CD8-positive, alpha-beta memory T cell (primary cell): ENCODE data around the gene HDAC9. TPM values are rescaled to one million over a fixed set of nuclear protein-coding genes. Genes with fewer than 3 reads are reported as not detected.
"Not testable (repeated sequence)": the region's sequence is repeated elsewhere in the genome, so short reads cannot be mapped to it uniquely, and the experiment has no call there.

ENCODE experiments used
- CTCF ChIA-PET: fragments of 350-600 bp; sonication (Branson Sonifier 250); formaldehyde crosslinking; loops from one replicate; lab custom pipeline; 2021; ENCODE audit warnings: antibody characterized with exemption; lab: Charles Lee
- POLR2A ChIA-PET: fragments of 350-600 bp; sonication (Branson Sonifier 250); formaldehyde crosslinking; loops from one replicate; lab custom pipeline; 2021; ENCODE audit warnings: antibody characterized with exemption; lab: Charles Lee
- DNase-seq, 5 donors: peaks; one replicate each; pipeline versions ENCODE4 v3.0.0 to v3.0.0-alpha.2; 2020 to 2022; ENCODE audit warnings: mixed read lengths in 1 of 5
- H3K27ac ChIP-seq: one replicate; pipeline ENCODE4 v1.7.0; 2013; ENCODE audit warnings: low read depth, mild to moderate bottlenecking, low read length, moderate library complexity
- H3K27me3 ChIP-seq: 2 replicates; pipeline ENCODE4 v1.7.0; 2013; ENCODE audit warnings: low read length, mild to moderate bottlenecking; ENCODE audit not compliant: insufficient read depth, poor library complexity, severe bottlenecking
- H3K36me3 ChIP-seq: 2 replicates; pipeline ENCODE4 v1.7.0; 2013; ENCODE audit warnings: mild to moderate bottlenecking, low read length, moderate library complexity; ENCODE audit not compliant: insufficient read depth
- H3K4me1 ChIP-seq: 2 replicates; pipeline ENCODE4 v1.7.0; 2013; ENCODE audit warnings: mild to moderate bottlenecking, low read length, moderate library complexity; ENCODE audit not compliant: insufficient read depth
- H3K4me3 ChIP-seq: 2 replicates; pipeline ENCODE4 v1.7.0; 2013; ENCODE audit warnings: mild to moderate bottlenecking, low read length
- H3K9me3 ChIP-seq: 2 replicates; pipeline ENCODE4 v1.7.0; 2013; ENCODE audit warnings: mild to moderate bottlenecking, low read length
- H3K27ac Mint-ChIP-seq, 8 donors: one replicate each; pipeline ENCODE4 v1.8.0; 2020 to 2021; ENCODE audit warnings: mixed read lengths in 8 of 8, mild to moderate bottlenecking in 6 of 8, inconsistent platforms in 3 of 8, moderate library complexity in 3 of 8
- H3K27me3 Mint-ChIP-seq, 2 donors: one replicate each; pipeline ENCODE4 v1.8.0; 2020 to 2021; ENCODE audit warnings: mixed read lengths in 2 of 2, mild to moderate bottlenecking in 1 of 2, moderate library complexity in 1 of 2
- H3K36me3 Mint-ChIP-seq, 3 donors: one replicate each; pipeline ENCODE4 v1.8.0; 2020 to 2021; ENCODE audit warnings: mixed read lengths in 3 of 3, inconsistent platforms in 1 of 3, mild to moderate bottlenecking in 1 of 3
- H3K4me1 Mint-ChIP-seq, 3 donors: one replicate each; pipeline ENCODE4 v1.8.0; 2020 to 2021; ENCODE audit warnings: mixed read lengths in 3 of 3, inconsistent platforms in 1 of 3, mild to moderate bottlenecking in 1 of 3
- H3K4me3 Mint-ChIP-seq, 7 donors: one replicate each; pipeline ENCODE4 v1.8.0; 2020 to 2021; ENCODE audit warnings: mixed read lengths in 7 of 7, mild to moderate bottlenecking in 6 of 7, moderate library complexity in 4 of 7, inconsistent platforms in 2 of 7
- H3K9me3 Mint-ChIP-seq, 5 donors: one replicate each; pipeline ENCODE4 v1.8.0; 2020 to 2022; ENCODE audit warnings: mixed read lengths in 5 of 5, mild to moderate bottlenecking in 3 of 5, moderate library complexity in 2 of 5, inconsistent platforms in 1 of 5
- polyA plus RNA-seq: library from polyadenylated mRNA; unstranded; fragments of 300-500 nt; fragmentation: Illumina TruSeq; gene quantifications from one replicate; pipeline ENCODE4 v1.2.3, GENCODE V29; 2021
- total RNA-seq, 2 experiments: library from RNA; stranded (reverse); gene quantifications; one replicate each; pipeline ENCODE4 v1.2.3, GENCODE V29; 2021

HDAC9 gene
- total and polyA plus RNA-seq, 3 experiments from 2014 or later, result 2.5 to 5.0 (median 3.2) TPM

DNA sequence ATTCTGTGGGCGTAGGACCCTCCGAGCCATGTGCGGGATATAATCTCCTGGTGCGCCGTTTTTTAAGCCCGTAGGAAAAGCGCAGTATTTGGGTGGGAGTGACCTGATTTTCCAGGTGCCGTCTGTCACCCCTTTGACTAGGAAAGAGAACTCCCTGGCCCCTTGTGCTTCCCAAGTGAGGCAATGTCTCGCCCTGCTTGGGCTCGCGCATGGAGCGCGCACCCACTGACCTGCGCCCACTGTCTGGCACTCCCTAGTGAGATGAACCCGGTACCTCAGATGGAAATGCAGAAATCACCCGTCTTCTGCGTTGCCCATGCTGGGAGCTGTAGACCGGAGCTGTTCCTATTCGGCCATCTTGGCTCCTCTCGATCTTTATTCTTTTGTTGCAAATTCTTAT is 495.2 kb downstream of the HDAC9 start:
- H3K27ac Mint-ChIP-seq, POLR2A ChIA-PET, H3K27ac ChIP-seq, H3K36me3 Mint-ChIP-seq, DNase-seq, H3K4me1 Mint-ChIP-seq, H3K27me3 Mint-ChIP-seq, CTCF ChIA-PET, H3K27me3 ChIP-seq, H3K9me3 ChIP-seq, H3K4me1 ChIP-seq, H3K36me3 ChIP-seq, H3K4me3 Mint-ChIP-seq, H3K4me3 ChIP-seq: not testable (repeated sequence)
- H3K9me3 Mint-ChIP-seq, result peaks cover 0 to 10% (median 6%) of the 10 kb centered on the region in 5 donors

DNA sequence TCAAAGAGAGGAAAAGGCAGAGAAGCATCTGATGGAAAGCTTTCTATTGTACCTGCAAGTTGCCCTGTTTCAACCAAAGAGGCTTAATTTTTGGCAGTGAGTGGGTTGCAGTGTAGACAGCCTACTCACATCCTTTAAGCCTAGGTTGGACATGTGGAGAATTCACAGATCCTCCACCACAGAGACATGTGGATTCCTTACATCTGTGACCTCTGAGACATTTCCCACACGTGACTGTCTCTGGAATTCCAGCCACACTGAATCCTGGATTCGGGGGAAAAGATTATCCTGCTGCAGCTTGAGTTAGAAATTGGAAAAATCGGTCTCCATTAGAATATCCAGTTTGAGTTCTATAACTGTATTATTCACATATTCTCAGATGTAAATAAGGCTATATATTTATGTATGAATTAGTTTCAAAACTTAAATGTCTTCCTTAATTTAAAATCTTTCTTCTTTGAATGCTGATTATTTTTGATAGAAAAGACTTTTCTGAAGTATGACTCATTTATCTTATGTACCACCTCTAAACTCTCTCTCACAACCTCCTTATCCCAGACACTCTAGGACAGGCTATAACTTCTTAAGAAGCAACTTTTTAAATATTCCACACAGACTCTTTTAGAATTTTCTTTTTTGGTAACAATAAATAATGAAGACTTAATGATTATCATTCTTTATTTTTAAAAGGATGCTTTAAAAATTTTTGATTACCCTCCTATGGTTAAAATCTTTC is 498.6 kb downstream of the HDAC9 start:
- Histone ChIP-seq H3K4me1 (no peaks in the 10 kb centered on the region), H3K9me3 (no peaks in the 10 kb centered on the region), H3K27me3 (no peaks in the 10 kb centered on the region), H3K4me3 (no peak overlapping the region), H3K27ac (no peak overlapping the region), H3K36me3 (no peaks in the 10 kb centered on the region)
- DNase-seq, result no peak
- Mint-ChIP-seq H3K4me1 (no peaks in the 10 kb centered on the region), H3K9me3 (peaks cover 0 to 10% (median 6%) of the 10 kb centered on the region in 5 donors), H3K27ac (no peak overlapping the region), H3K27me3 (no peaks in the 10 kb centered on the region), H3K4me3 (no peak overlapping the region), H3K36me3 (no peaks in the 10 kb centered on the region)
- CTCF ChIA-PET, result no interaction called here
- POLR2A ChIA-PET, result no interaction called here

GRCh38 chr7:18995270-18995671 is 499.7 kb downstream of the HDAC9 start:
- H3K4me1 Mint-ChIP-seq, result no peaks in the 10 kb centered on the region
- Histone ChIP-seq H3K4me3 (no peak overlapping the region), H3K36me3 (no peaks in the 10 kb centered on the region), H3K4me1 (no peaks in the 10 kb centered on the region), H3K9me3 (no peaks in the 10 kb centered on the region), H3K27ac (no peak overlapping the region), H3K27me3 (no peaks in the 10 kb centered on the region)
- ChIA-PET POLR2A (no interaction called here), CTCF (no interaction called here)
- H3K27ac Mint-ChIP-seq, result no peak overlapping the region
- no peaks in the 10 kb centered on the region for H3K36me3 Mint-ChIP-seq
- H3K27me3 Mint-ChIP-seq, result no peaks in the 10 kb centered on the region
- peaks cover 0 to 10% (median 6%) of the 10 kb centered on the region in 5 donors for H3K9me3 Mint-ChIP-seq
- DNase-seq, result no peak
- H3K4me3 Mint-ChIP-seq, result no peak overlapping the region

DNA sequence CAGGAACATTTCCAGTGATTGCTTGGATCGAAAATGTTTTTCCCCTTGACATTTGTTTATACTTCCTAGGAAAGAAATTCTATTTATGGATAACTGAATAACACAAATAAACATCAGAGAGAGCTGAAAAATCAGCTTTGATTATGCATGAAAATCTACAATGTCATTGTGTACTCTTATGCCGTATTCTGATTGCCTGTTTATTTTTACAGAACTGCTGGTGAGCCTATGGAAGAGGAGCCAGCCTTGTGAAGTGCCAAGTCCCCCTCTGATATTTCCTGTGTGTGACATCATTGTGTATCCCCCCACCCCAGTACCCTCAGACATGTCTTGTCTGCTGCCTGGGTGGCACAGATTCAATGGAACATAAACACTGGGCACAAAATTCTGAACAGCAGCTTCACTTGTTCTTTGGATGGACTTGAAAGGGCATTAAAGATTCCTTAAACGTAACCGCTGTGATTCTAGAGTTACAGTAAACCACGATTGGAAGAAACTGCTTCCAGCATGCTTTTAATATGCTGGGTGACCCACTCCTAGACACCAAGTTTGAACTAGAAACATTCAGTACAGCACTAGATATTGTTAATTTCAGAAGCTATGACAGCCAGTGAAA is 500.4 kb downstream of the HDAC9 start:
- ChIA-PET POLR2A (no interaction called here), CTCF (no interaction called here)
- Mint-ChIP-seq H3K27me3 (no peaks in the 10 kb centered on the region), H3K36me3 (no peaks in the 10 kb centered on the region), H3K9me3 (peaks cover 0 to 17% (median 4%) of the 10 kb centered on the region in 5 donors), H3K27ac (no peak overlapping the region), H3K4me1 (no peaks in the 10 kb centered on the region), H3K4me3 (no peak overlapping the region)
- H3K27me3 ChIP-seq, result no peaks in the 10 kb centered on the region
- no peak overlapping the region for H3K4me3 ChIP-seq
- H3K27ac ChIP-seq, result no peak overlapping the region
- H3K36me3 ChIP-seq, result no peaks in the 10 kb centered on the region
- no peaks in the 10 kb centered on the region for H3K9me3 ChIP-seq
- DNase-seq, result no peak
- H3K4me1 ChIP-seq, result no peaks in the 10 kb centered on the region

DNA sequence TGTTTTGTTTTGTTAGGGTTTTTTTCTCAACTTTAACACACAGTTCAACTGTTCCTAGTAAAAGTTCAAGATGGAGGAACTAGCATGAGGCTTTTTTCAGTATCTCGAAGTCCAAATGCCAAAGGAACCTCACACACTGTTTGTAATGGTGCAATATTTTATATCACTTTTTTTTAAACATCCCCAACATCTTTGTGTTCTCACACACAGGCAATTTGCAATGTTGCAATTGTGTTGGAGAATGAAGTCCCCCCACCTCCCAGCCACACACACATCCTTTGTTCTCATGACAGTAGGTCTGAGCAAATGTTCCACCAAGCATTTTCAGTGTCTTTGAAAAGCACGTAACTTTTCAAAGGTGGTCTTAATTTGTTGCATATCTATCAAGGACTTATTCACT is 501.0 kb downstream of the HDAC9 start:
- H3K9me3 ChIP-seq, result no peaks in the 10 kb centered on the region
- H3K27ac ChIP-seq, result no peak overlapping the region
- Mint-ChIP-seq H3K36me3 (no peaks in the 10 kb centered on the region), H3K4me1 (no peaks in the 10 kb centered on the region), H3K4me3 (no peak overlapping the region), H3K27me3 (no peaks in the 10 kb centered on the region), H3K27ac (no peak overlapping the region), H3K9me3 (peaks cover 0 to 20% (median 5%) of the 10 kb centered on the region in 5 donors)
- DNase-seq, result no peak
- no peaks in the 10 kb centered on the region for H3K36me3 ChIP-seq
- H3K27me3 ChIP-seq, result no peaks in the 10 kb centered on the region
- CTCF ChIA-PET, result no interaction called here
- H3K4me1 ChIP-seq, result no peaks in the 10 kb centered on the region
- H3K4me3 ChIP-seq, result no peak overlapping the region
- POLR2A ChIA-PET, result no interaction called here

- Histone ChIP-seq H3K27ac (no peak overlapping the region), H3K4me3 (no peak overlapping the region), H3K36me3 (no peaks in the 10 kb centered on the region), H3K27me3 (no peaks in the 10 kb centered on the region), H3K9me3 (no peaks in the 10 kb centered on the region), H3K4me1 (no peaks in the 10 kb centered on the region)
- no peak overlapping the region for H3K27ac Mint-ChIP-seq
- H3K36me3 Mint-ChIP-seq, result no peaks in the 10 kb centered on the region
- no peaks in the 10 kb centered on the region for H3K4me1 Mint-ChIP-seq
- no peak for DNase-seq
- H3K4me3 Mint-ChIP-seq, result no peak overlapping the region
- H3K27me3 Mint-ChIP-seq, result no peaks in the 10 kb centered on the region
- ChIA-PET POLR2A (no interaction called here), CTCF (no interaction called here)
- peaks cover 0 to 23% (median 5%) of the 10 kb centered on the region in 5 donors for H3K9me3 Mint-ChIP-seq
Observed at GRCh38 chr7:18997477-18998150, 502.1 kb downstream of the HDAC9 start.

DNA sequence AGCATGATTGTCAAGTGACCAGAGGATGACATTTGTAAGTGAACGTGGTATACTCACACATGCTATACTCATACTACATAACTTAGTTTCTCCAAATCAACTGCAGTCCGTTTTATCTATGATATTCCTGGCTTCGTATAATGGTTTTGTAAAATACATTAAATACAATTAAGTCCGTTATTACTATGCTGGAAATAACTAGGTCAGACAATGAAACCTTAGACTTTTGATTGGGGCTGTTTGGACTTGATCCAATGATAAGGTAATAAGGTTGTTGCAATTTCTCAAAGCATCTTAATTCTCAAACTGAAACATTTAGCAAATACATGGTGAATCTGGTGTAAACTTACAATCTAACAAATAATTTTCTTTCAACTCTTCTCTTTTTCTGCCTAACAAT is 504.9 kb downstream of the HDAC9 start:
- Histone ChIP-seq H3K27ac (no peak overlapping the region), H3K36me3 (no peaks in the 10 kb centered on the region), H3K4me1 (no peaks in the 10 kb centered on the region), H3K4me3 (no peak overlapping the region), H3K27me3 (no peaks in the 10 kb centered on the region), H3K9me3 (no peaks in the 10 kb centered on the region)
- Mint-ChIP-seq H3K4me1 (no peaks in the 10 kb centered on the region), H3K27me3 (no peaks in the 10 kb centered on the region), H3K36me3 (no peaks in the 10 kb centered on the region), H3K4me3 (no peak overlapping the region), H3K9me3 (peaks cover 0 to 15% (median 6%) of the 10 kb centered on the region in 5 donors), H3K27ac (no peak overlapping the region)
- no peak for DNase-seq
- ChIA-PET CTCF (no interaction called here), POLR2A (no interaction called here)

DNA sequence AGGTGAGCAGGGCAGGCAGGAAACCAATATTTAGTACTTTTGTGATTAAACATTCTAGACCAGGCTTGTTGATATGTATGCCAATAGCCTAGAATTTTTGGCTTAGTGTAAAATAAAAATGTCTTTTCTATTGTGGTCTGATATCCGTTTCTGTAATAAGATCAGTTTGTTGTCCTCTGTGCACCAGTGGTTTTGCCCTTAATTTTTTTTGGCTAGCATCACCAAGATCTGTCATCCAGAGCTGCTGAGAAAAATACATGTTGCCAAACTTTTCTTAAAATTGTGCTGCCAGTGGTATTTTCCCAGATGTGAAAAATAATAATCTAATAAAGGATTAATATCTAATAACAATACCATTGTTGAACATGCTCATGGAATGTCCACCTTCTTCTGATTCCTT is 506.3 kb downstream of the HDAC9 start:
- no peak for DNase-seq
- H3K4me1 ChIP-seq, result no peaks in the 10 kb centered on the region
- no peaks in the 10 kb centered on the region for H3K27me3 ChIP-seq
- ChIA-PET CTCF (no interaction called here), POLR2A (no interaction called here)
- no peak overlapping the region for H3K27ac ChIP-seq
- no peaks in the 10 kb centered on the region for H3K27me3 Mint-ChIP-seq
- no peaks in the 10 kb centered on the region for H3K4me1 Mint-ChIP-seq
- no peaks in the 10 kb centered on the region for H3K36me3 ChIP-seq
- H3K27ac Mint-ChIP-seq, result no peak overlapping the region
- H3K9me3 ChIP-seq, result no peaks in the 10 kb centered on the region
- no peak overlapping the region for H3K4me3 ChIP-seq
- no peak overlapping the region for H3K4me3 Mint-ChIP-seq
- H3K36me3 Mint-ChIP-seq, result no peaks in the 10 kb centered on the region
- peaks cover 0 to 15% (median 6%) of the 10 kb centered on the region in 5 donors for H3K9me3 Mint-ChIP-seq
